ENCODE data around the gene KLHL17.

Gene KLHL17

GRCh38 chr1:952603-953002 is 7.8 kb upstream of the KLHL17 start:
- no peak for TF ChIP-seq CTCF (IDR thresholded peaks at IDR 0.05; ENCODE audit: low read depth, low read length, missing control alignments)
- no peak overlapping the region for H3K4me3 ChIP-seq (replicated peaks; ENCODE audit: low read depth, low read length)

GRCh38 chr1:953524-954320 is 6.7 kb upstream of the KLHL17 start:
- H3K4me3 ChIP-seq (replicated peaks; ENCODE audit: low read depth, low read length), result no peak overlapping the region
- TF ChIP-seq CTCF (IDR thresholded peaks at IDR 0.05; ENCODE audit: low read depth, low read length, missing control alignments), result no peak
- DNase-seq (ENCODE audit: extremely low read depth, low read depth), result no peak

More at GRCh38 chr1:952603-953002, 7.8 kb upstream of the KLHL17 start:
- DNase-seq (ENCODE audit: extremely low read depth, low read depth), result no peak

GRCh38 chr1:954927-955326 is 5.5 kb upstream of the KLHL17 start:
- no peak for TF ChIP-seq CTCF (IDR thresholded peaks at IDR 0.05; ENCODE audit: low read depth, low read length, missing control alignments)
- H3K4me3 ChIP-seq (replicated peaks; ENCODE audit: low read depth, low read length), result no peak overlapping the region

GRCh38 chr1:955474-955873 is 4.9 kb upstream of the KLHL17 start:
- no peak for TF ChIP-seq CTCF (IDR thresholded peaks at IDR 0.05; ENCODE audit: low read depth, low read length, missing control alignments)
- DNase-seq (ENCODE audit: extremely low read depth, low read depth), result no peak
- no peak overlapping the region for H3K4me3 ChIP-seq (replicated peaks; ENCODE audit: low read depth, low read length)

More at GRCh38 chr1:954927-955326, 5.5 kb upstream of the KLHL17 start:
- no peak for DNase-seq (ENCODE audit: extremely low read depth, low read depth)

GRCh38 chr1:956636-957035 is 3.7 kb upstream of the KLHL17 start:
- DNase-seq (ENCODE audit: extremely low read depth, low read depth), result no peak
- TF ChIP-seq CTCF (IDR thresholded peaks at IDR 0.05; ENCODE audit: low read depth, low read length, missing control alignments), result no peak
- no peak overlapping the region for H3K4me3 ChIP-seq (replicated peaks; ENCODE audit: low read depth, low read length)

- no peak for DNase-seq (ENCODE audit: extremely low read depth, low read depth)
- no peak for TF ChIP-seq CTCF (IDR thresholded peaks at IDR 0.05; ENCODE audit: low read depth, low read length, missing control alignments)
Observed at GRCh38 chr1:958823-959730, 1.3 kb upstream of the KLHL17 start, which contains the start of gene NOC2L. Gene NOC2L (minus strand): TSS chr1:959256. CDS start chr1:959240, 16 bp downstream.

More at GRCh38 chr1:958823-959730, 1.3 kb upstream of the KLHL17 start, which contains the start of gene NOC2L:
- H3K4me3 ChIP-seq (replicated peaks; ENCODE audit: low read depth, low read length), result peak within 1 kb of the TSS; percentile 99
